Measurements from ENCODE around the gene NUMBL. TPM values are rescaled to one million over a fixed set of nuclear protein-coding genes. Genes with fewer than 3 reads are reported as not detected.

The NUMBL gene
- total RNA-seq, 1 donor from 2014 or later = 32.0 TPM

DNA sequence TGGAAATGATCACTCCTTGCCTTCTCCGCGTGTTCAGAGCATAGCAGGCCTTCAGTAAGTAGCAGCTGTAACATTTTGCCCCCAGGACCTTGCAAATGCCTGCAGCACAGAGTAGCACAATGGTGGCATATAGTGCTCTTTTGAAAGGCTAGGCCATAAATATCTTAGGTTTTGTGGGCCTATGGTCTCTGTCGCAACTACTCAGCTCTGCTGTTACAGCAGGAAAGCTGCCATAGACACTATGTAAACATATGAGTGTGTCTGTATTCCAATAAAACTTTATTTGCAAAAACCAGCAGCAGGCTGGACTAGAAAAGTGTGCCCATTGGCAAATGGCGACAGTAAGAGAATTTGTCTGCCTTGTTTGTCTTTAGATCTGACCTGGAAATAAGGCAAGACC lies 35.8 kb upstream of the NUMBL start:
- TF ChIP-seq, protein P1, sequence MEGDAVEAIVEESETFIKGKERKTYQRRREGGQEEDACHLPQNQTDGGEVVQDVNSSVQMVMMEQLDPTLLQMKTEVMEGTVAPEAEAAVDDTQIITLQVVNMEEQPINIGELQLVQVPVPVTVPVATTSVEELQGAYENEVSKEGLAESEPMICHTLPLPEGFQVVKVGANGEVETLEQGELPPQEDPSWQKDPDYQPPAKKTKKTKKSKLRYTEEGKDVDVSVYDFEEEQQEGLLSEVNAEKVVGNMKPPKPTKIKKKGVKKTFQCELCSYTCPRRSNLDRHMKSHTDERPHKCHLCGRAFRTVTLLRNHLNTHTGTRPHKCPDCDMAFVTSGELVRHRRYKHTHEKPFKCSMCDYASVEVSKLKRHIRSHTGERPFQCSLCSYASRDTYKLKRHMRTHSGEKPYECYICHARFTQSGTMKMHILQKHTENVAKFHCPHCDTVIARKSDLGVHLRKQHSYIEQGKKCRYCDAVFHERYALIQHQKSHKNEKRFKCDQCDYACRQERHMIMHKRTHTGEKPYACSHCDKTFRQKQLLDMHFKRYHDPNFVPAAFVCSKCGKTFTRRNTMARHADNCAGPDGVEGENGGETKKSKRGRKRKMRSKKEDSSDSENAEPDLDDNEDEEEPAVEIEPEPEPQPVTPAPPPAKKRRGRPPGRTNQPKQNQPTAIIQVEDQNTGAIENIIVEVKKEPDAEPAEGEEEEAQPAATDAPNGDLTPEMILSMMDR (conservative IDR thresholded peaks at IDR 0.05; ENCODE audit: low read depth, low read length) = no peak
- no peak for DNase-seq (ENCODE audit: low read depth)
- H3K4me3 ChIP-seq (ENCODE audit: low read depth, low read length) = no peak overlapping the region

DNA sequence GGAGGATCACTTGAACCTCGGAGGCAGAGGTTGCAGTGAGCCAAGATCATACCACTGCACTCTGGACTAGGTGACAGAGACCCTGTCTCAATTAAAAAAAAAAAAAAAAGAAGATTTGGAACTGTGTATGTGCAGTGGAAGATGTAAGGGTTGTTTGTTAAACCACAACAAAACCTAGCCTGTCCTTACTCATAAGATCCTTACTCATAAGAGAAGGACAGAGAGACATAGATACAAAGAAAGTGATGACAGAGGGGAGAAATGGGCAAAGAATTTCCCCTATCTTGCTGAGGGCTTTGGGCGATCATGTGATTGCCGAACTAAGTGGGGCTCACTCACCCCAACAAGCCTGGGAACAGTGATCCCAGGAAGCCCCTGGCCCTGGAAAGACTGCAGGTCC lies 34.4 kb upstream of the NUMBL start:
- no peak for DNase-seq (ENCODE audit: low read depth)
- H3K4me3 ChIP-seq (ENCODE audit: low read depth, low read length) = no peak overlapping the region
- TF ChIP-seq, protein P1 (conservative IDR thresholded peaks at IDR 0.05; ENCODE audit: low read depth, low read length) = no peak

DNA sequence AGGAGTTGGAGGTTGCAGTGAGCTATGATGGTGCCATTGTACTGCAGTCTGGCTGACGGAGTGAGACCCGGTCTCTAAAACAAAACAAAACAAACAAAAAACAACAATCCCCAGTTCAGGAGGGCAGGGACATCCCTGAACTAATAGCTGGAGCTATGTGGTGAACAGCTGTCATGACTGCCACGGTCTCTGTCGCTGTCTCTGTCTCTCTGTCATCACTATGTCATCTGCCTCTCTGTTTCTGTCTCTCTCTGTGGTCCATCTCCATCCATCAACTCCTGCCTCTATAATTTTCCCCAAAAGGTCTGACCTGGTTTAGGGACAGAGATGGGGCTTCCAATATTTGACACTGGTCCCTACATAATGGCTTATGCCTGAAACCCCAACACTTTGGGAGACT lies 33.9 kb upstream of the NUMBL start:
- H3K4me3 ChIP-seq (ENCODE audit: low read depth, low read length) = no peak overlapping the region
- TF ChIP-seq, protein P1 (conservative IDR thresholded peaks at IDR 0.05; ENCODE audit: low read depth, low read length) = no peak
- DNase-seq (ENCODE audit: low read depth) = no peak

DNA sequence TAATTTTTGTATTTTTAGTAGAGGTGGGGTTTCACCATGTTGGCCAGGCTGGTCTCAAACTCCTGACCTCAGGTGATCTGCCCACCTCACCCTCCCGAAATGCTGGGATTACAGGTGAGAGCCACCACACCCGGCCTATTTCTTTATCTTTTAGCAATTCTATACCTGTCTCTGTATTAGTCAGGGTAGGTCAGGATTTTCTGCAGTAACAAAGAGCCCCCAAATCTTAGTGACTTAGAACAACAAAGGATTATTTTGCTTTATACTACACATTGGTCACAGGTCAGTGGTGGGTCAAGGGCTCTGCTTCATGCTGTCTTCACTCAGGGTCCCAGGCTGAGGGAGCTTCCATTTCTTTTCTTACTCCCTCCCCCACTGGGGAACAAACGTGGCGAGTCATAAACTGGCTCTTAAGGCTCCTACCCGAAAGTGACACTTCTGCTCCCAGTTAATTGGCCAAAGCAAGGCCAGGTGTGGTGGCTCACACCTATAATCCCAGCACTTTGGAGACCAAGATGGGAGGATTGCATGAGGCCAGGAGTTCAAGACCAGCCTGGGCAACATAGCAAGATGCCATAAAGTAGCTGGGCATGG lies 33.3 kb upstream of the NUMBL start:
- no peak overlapping the region for H3K4me3 ChIP-seq (ENCODE audit: low read depth, low read length)
- TF ChIP-seq, protein P1 (conservative IDR thresholded peaks at IDR 0.05; ENCODE audit: low read depth, low read length) = no peak
- no peak for DNase-seq (ENCODE audit: low read depth)

DNA sequence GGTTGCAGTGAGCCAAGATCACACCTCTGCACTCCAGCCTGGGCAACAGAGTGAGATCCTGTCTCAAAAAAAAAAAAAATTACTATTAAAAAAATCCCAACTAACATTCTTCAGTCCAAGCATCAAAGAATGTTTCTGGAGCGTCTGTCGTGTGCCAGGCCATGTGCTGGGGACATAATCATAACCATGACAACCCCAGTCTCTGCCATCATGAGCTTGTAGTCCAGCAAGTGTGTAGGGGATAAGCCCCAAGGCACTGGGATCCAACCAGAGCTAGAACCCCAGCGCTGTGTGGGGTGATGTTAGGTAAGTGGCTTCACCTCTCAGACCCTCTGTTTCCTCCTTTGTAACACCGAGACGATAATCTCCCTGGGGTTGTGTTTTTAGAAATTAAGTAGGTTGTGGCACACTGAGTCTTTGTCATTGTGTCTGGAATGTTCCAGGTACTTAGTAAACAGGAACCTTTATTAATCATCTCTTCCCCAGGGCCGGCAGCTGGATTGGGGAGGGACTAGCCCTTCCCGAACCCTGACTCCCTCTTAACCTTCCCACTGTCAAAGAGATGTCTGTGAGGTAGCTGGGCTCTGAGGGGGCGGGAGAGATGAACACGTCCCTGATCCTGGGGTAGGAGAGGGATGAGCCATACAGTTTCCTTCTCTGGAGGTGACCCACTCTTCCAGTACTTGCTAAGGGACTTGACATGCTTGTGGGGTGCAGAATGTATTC lies 31.6 kb upstream of the NUMBL start:
- TF ChIP-seq, protein P1 (conservative IDR thresholded peaks at IDR 0.05; ENCODE audit: low read depth, low read length) = no peak
- peak overlapping the region; percentile 14 for H3K4me3 ChIP-seq (ENCODE audit: low read depth, low read length)
- no peak for DNase-seq (ENCODE audit: low read depth)

DNA sequence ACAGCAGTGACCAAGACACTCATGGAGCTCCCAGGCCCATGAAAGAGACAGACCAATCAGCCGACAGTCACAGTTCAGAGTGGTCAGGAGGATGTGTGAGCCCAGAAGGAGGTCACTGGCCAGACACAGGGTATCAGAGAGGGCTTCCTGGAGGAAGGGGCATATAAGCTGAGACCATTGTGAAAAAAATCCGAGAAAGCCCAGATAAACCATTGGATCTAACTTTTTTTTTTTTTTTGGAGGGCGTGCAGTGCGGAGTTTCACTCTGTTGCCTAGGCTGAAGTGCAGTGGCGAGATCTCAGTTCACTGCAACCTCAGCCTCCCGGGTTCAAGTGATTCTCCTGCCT lies 30.7 kb upstream of the NUMBL start:
- no peak for DNase-seq (ENCODE audit: low read depth)
- H3K4me3 ChIP-seq (ENCODE audit: low read depth, low read length) = peak overlapping the region; percentile 74

More for the DNA sequence above, 30.7 kb upstream of the NUMBL start:
- TF ChIP-seq, protein P1 (conservative IDR thresholded peaks at IDR 0.05; ENCODE audit: low read depth, low read length) = no peak
